Endothelial cell of umbilical vein (primary cell): ENCODE results near the gene FBXL19. TPM values are rescaled to one million over a fixed set of nuclear protein-coding genes. Genes with fewer than 3 reads are reported as not detected.

ENCODE experiments used
- BruUV-seq: library from RNA; stranded (reverse); fragments of 400-500 nt; replicated peaks from 2 replicates; lab custom pipeline; 2021; lab: Mats Ljungman, UMichigan
- CTCF ChIA-PET: fragments of 300-600, 350-600 bp; sonication (Branson Sonifier 250); formaldehyde crosslinking; loops from one replicate; lab custom pipeline; 2021; ENCODE audit warnings: antibody characterized with exemption, inconsistent platforms; lab: Charles Lee
- POLR2A ChIA-PET: fragments of 300-600, 350-600 bp; sonication (Branson Sonifier 250); formaldehyde crosslinking; loops from one replicate; lab custom pipeline; 2021; ENCODE audit warnings: antibody characterized with exemption, inconsistent platforms; lab: Charles Lee
- DNase-seq: peaks from one replicate; pipeline ENCODE4 v3.0.0-alpha.2; 2011; ENCODE audit warnings: low read depth, low spot score
- FAIRE-seq: peaks from 2 replicates; lab custom pipeline; 2011; peaks lifted over from hg19 to GRCh38; lab: Jason Lieb, UNC
- H2AFZ ChIP-seq: 2 replicates; pipeline ENCODE4 v1.6.0; 2012; ENCODE audit warnings: low read depth, low read length, control low read depth, inconsistent platforms
- H3K27ac ChIP-seq: 2 replicates; pipeline ENCODE4 v1.5.1; 2011; ENCODE audit warnings: low read depth, mild to moderate bottlenecking, control low read depth, low read length, moderate library complexity; ENCODE audit not compliant: insufficient read depth
- H3K27me3 ChIP-seq, 2 experiments: 2 replicates each; pipeline versions ENCODE4 v1.6.0 to v1.6.1; 2011; ENCODE audit warnings: low read length in 2 of 2, mixed read lengths in 1 of 2; ENCODE audit not compliant: control insufficient read depth in 2 of 2, insufficient read depth in 2 of 2
- H3K36me3 ChIP-seq, 2 experiments: 2 replicates in 1 of 2; 3 replicates in 1 of 2; pipeline ENCODE4 v1.5.1; 2011; ENCODE audit warnings: low read length in 2 of 2, mild to moderate bottlenecking in 1 of 2, moderate library complexity in 1 of 2; ENCODE audit not compliant: control insufficient read depth in 2 of 2, insufficient read depth in 2 of 2; ENCODE audit errors: extremely low read depth in 1 of 2
- H3K4me1 ChIP-seq: 3 replicates; pipeline ENCODE4 v1.5.1; 2011; ENCODE audit warnings: mild to moderate bottlenecking, low read length; ENCODE audit not compliant: control insufficient read depth, insufficient read depth; ENCODE audit errors: extremely low read depth
- H3K4me2 ChIP-seq: 2 replicates; pipeline ENCODE4 v1.6.1; 2011; ENCODE audit warnings: low read length, control low read depth, mixed read lengths; ENCODE audit not compliant: insufficient read depth
- H3K4me3 ChIP-seq, 3 experiments: fragments of 200-600 bp in 1 of 3; sonication (generic), shearing (Covaris generic) in 1 of 3; replicated peaks in 1 of 3; 2 replicates each; pipeline ENCODE4 v1.5.1; 2011 to 2016; ENCODE audit warnings: control low read depth in 3 of 3, low read length in 3 of 3, mild to moderate bottlenecking in 2 of 3, inconsistent platforms in 1 of 3, low read depth in 1 of 3, moderate library complexity in 1 of 3; ENCODE audit not compliant: insufficient read depth in 1 of 3
- H3K79me2 ChIP-seq: 2 replicates; pipeline ENCODE4 v1.6.0; 2012; ENCODE audit warnings: low read length, inconsistent platforms; ENCODE audit not compliant: control insufficient read depth, insufficient read depth
- H3K9ac ChIP-seq: replicated peaks from 2 replicates; pipeline ENCODE3; 2011; ENCODE audit warnings: low read length, control low read depth; ENCODE audit not compliant: insufficient read depth; ENCODE audit errors: extremely low read depth
- H3K9me1 ChIP-seq: replicated peaks from 3 replicates; pipeline ENCODE4 v1.6.0; 2011; ENCODE audit warnings: mild to moderate bottlenecking, low read length; ENCODE audit not compliant: control insufficient read depth, insufficient read depth; ENCODE audit errors: extremely low read depth
- H3K9me3 ChIP-seq: replicated peaks from 2 replicates; pipeline ENCODE4 v1.5.1; 2012; ENCODE audit warnings: low read length, inconsistent platforms; ENCODE audit not compliant: control insufficient read depth, insufficient read depth
- H4K20me1 ChIP-seq: replicated peaks from 2 replicates; pipeline ENCODE3; 2011; ENCODE audit warnings: mild to moderate bottlenecking, low read length; ENCODE audit not compliant: control insufficient read depth, insufficient read depth; ENCODE audit errors: extremely low read depth
- CTCF ChIP-seq, 2 donors: IDR thresholded peaks; 1 replicate in 1 of 2; 2 replicates in 1 of 2; pipeline ENCODE4 v1.5.1; 2011; ENCODE audit warnings: low read length in 2 of 2, mild to moderate bottlenecking in 2 of 2, moderate library complexity in 2 of 2, control low read depth in 1 of 2, inconsistent platforms in 1 of 2, low read depth in 1 of 2; ENCODE audit not compliant: insufficient read depth in 1 of 2; ENCODE audit errors: extremely low read depth in 1 of 2
- EZH2 ChIP-seq: IDR thresholded peaks from 2 replicates; pipeline ENCODE4 v1.6.1; 2012; ENCODE audit warnings: borderline replicate concordance, low read depth, mild to moderate bottlenecking, moderate library complexity, low read length, inconsistent platforms; ENCODE audit not compliant: severe bottlenecking
- FOS ChIP-seq: IDR thresholded peaks from 2 replicates; pipeline ENCODE4 v1.6.1; 2011; ENCODE audit warnings: mild to moderate bottlenecking, low read length, moderate library complexity, borderline replicate concordance; ENCODE audit not compliant: insufficient read depth
- GATA2 ChIP-seq: IDR thresholded peaks from 2 replicates; pipeline ENCODE4 v1.7.0; 2011; ENCODE audit warnings: low read depth, mild to moderate bottlenecking, moderate library complexity, mixed read lengths, low read length; ENCODE audit not compliant: insufficient read length, insufficient read depth
- JUN ChIP-seq: IDR thresholded peaks from 2 replicates; pipeline ENCODE4 v1.6.1; 2011; ENCODE audit warnings: borderline replicate concordance, low read depth; ENCODE audit not compliant: insufficient read length, insufficient read depth
- MYC ChIP-seq: IDR thresholded peaks from one replicate; pipeline ENCODE4 v1.6.1; 2011; ENCODE audit warnings: mild to moderate bottlenecking, low read depth, low read length
- POLR2A ChIP-seq: IDR thresholded peaks from 2 replicates; pipeline ENCODE4 v1.6.1; 2012; ENCODE audit warnings: low read depth, mild to moderate bottlenecking, control low read depth, low read length
- POLR2AphosphoS5 ChIP-seq: IDR thresholded peaks from 2 replicates; pipeline ENCODE4 v1.6.1; 2012; ENCODE audit warnings: low read depth, mild to moderate bottlenecking, control low read depth, low read length, moderate library complexity; ENCODE audit not compliant: insufficient read depth
- dilution Hi-C: fragments of 300-500 bp; cut with MboI; formaldehyde crosslinking; loops from one replicate; pipeline ENCODE4 v1.15.0; 2019; ENCODE audit warnings: low sequenced_read_pairs; ENCODE audit not compliant: extremely low pct_ligation_motif_present
- intact Hi-C: fragments of 100-400 bp; cut with micrococcal nuclease; formaldehyde crosslinking; loops from one replicate; pipeline ENCODE4 v1.10.0; 2022
- polyA plus RNA-seq, 4 experiments: library from polyadenylated mRNA; depleted of rRNA in 3 of 4; stranded (reverse) in 3 of 4; unstranded in 1 of 4; fragments of >200 nt; gene quantifications; 2 replicates each; pipeline versions ENCODE4 v1.2.1 to v1.2.3, GENCODE V29; 2011 to 2012; ENCODE audit warnings: missing spikeins in 1 of 4
- total RNA-seq: library from RNA; stranded (reverse); gene quantifications from 2 replicates; pipeline ENCODE4 v1.2.3, GENCODE V29; 2021
- TF ChIP-seq, protein P1 (sequence below): IDR thresholded peaks from 2 replicates; pipeline ENCODE4 v1.6.1; 2011; ENCODE audit not compliant: insufficient read depth, insufficient read length

FBXL19 gene
- total and polyA plus RNA-seq, 2 donors (not counting 3 experiments of a cell fraction or from before 2014, with no cell fraction given) = 22.1 to 38.0 TPM

GRCh38 chr16:30948667-30949649 lies 25.6 kb downstream of the FBXL19 start, which contains the start of gene ORAI3:
TSS of gene ORAI3 (plus strand) at chr16:30949068. CDS start at chr16:30949290, 222 bp downstream.
- TF ChIP-seq MYC (no peak), FOS (no peak), POLR2A (peak; percentile 76), CTCF (IDR thresholded peaks at IDR 0.05; ENCODE audit: extremely low read depth in 1 of 2, insufficient read depth in 1 of 2, low read depth in 1 of 2, low read length in 2 of 2) (no peak), JUN (no peak), POLR2AphosphoS5 (peak; percentile 84), GATA2 (no peak), EZH2 (no peak)
- TF ChIP-seq, protein P1, sequence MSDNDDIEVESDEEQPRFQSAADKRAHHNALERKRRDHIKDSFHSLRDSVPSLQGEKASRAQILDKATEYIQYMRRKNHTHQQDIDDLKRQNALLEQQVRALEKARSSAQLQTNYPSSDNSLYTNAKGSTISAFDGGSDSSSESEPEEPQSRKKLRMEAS = no peak
- Histone ChIP-seq H3K4me1 (peaks cover 17% of the 10 kb centered on the region), H3K4me3 (peak within 1 kb of the TSS; percentile 58 to 73 (median 72)), H4K20me1 (no peaks in the 10 kb centered on the region), H3K27me3 (no peaks in the 10 kb centered on the region), H3K36me3 (peaks cover 0 to 10% of the 10 kb centered on the region in 2 experiments), H2AFZ (no peak within 1 kb of the TSS), H3K9me1 (no peaks in the 10 kb centered on the region), H3K9me3 (no peaks in the 10 kb centered on the region), H3K79me2 (no peaks in the 10 kb centered on the region), H3K27ac (peak within 1 kb of the TSS; percentile 43), H3K9ac (peak within 1 kb of the TSS; percentile 58), H3K4me2 (peak within 1 kb of the TSS; percentile 71)
- intact Hi-C loops (loop anchor here (1.0 kb wide), 1 partner anchor 8 kb away; the partner anchor contains the start of gene SETD1A), dilution Hi-C loops (no loop called here)
- CTCF ChIA-PET = interaction anchor here (1.5 kb wide), 1 partner anchor 36 kb away, joined by 4 read pairs; the partner anchor contains the start of gene HSD3B7
- POLR2A ChIA-PET = no interaction called here
- no TSS peak for BruUV-seq
- peak; percentile 76 for FAIRE-seq
- peak; percentile 52 for DNase-seq
